ENCODE data around the gene NUP107.

Gene NUP107

DNA sequence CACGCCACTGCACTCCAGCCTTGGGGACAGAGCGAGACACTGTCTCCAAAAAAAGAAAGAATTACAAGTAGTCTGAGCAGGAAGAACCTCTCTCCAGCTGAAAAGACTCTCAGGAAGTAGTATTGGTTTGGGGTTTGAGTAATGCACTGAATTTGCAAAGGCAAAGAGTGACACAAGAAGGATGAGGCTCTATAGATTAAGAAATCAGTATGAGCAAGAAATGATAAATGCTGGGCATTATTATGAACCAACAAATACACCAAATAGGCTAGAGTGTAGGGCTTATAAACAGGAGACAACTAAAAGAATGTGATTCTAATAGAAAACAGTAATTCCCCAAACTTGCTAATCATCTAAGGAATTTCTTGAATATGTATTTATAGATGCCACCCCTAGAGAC is 56.6 kb downstream of the NUP107 start:
- no peak for DNase-seq (ENCODE audit: low spot score)

DNA sequence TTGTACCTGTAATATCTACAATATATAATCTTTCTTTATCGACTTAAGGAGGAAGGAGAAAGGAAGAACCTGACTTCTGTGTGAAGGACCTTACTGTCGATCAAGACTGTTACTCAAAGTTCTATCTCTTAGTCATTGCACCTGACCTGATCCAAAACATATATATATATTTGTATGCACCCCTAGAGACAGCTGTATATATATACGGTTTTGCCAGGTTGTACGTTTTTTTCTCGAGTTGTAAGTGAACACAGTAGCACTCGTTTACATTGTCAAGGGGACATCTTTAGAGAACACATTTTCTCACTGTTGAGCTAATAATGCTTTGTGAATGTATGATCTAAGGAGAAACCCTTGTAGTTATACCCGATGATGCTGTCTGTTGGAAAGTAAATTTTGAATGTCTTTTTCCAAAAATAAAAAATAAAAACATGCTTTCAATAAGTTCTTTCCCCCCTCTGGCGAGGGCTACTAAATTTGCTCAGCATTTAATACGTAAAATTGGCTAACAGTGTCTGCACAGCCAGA is 58.7 kb downstream of the NUP107 start:
- DNase-seq (ENCODE audit: low spot score): no peak

DNA sequence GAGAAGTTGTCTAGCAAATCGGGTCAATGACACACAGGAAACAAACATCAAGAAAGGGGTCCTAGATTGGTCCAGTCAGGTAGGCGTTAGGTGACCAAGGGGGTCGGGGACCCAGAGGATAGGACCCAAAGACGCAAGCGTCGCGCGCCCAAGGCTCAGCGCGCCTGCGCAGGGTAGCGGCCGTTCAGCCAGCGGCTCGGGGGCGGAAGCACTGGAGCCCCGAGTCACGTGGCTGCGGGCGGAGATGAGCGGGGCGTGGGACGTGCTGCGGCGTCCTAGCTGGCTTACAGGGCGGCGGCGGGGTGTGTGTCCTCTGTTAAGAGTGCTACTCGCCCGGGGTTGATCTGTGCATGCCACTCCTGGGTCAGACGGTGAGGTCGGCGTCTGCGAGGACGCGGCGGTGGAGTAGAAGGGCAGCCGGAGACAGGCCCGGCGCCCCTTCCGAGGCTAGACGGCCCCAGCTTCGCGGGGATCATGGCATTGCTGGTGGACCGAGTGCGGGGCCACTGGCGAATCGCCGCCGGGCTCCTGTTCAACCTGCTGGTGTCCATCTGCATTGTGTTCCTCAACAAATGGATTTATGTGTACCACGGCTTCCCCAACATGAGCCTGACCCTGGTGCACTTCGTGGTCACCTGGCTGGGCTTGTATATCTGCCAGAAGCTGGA is 59.3 kb downstream of the NUP107 start, which contains the start of gene SLC35E3:
Gene SLC35E3 (plus strand): TSS at position 273 of the 668 bp plus-strand sequence. CDS start 202 bp downstream, at position 475.
- peak; percentile 91 for DNase-seq (ENCODE audit: low spot score)

DNA sequence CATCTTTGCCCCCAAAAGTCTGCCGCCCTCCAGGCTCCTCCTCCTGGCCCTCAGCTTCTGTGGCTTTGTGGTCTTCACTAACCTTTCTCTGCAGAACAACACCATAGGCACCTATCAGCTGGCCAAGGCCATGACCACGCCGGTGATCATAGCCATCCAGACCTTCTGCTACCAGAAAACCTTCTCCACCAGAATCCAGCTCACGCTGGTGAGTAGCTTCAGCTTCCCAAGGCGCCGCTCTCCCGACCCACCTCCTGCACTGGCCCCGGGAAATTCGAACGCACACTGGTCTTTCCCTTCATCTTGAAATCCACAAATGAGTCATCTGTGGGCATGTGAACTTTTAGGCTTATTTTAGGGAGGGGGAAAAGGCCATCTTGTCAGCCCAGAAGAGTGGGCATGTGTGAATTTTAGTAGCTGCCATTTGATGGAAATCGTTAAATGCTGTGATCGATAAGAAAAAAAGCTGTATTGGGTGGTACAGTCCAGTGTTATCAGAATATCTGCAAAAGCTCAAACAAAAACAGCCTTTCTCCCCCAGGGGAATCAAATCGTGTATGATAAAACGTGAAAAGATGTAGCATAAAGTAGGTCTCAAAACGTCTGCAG is 59.9 kb downstream of the NUP107 start:
- DNase-seq (ENCODE audit: low spot score): peak; percentile 77

DNA sequence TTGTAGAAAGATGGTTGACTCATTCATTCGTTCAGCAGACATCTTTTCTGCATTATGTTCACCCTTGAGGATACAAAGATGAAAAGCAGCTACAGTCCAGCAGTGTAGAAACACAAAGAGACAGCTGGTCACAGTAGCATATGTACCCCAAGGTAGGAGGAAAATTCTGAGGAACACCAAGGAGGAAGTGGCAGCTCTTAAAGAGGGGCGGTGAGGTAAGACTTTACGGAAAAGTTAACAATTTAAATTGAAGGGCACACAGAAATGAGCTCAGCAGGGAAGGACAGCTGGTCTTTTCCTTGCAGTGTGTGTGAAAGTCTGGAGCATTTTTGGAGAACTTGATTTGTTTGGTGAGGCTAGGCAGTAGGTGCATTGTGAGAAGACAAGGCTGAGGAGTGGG is 62.7 kb downstream of the NUP107 start:
- DNase-seq (ENCODE audit: low spot score): no peak

DNA sequence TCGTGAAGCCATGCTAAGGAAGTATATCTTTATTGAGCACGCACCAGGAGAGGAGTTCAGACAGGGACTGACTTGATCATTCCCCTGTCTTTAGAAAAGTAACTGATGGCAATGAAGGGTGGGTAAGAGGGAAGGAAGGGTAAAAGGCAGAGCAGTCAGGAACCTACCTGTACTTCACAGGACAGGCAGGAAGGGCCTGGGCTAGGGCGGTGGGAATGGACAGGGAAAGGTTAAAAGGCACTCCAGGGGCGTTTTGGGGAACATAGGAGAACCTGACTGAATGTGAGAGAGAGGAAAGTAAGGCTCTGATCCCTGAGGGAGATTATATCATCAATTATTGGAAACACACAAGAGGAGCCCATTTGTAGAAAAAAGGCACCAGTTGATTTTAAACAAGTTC is 63.1 kb downstream of the NUP107 start:
- DNase-seq (ENCODE audit: low spot score): no peak

DNA sequence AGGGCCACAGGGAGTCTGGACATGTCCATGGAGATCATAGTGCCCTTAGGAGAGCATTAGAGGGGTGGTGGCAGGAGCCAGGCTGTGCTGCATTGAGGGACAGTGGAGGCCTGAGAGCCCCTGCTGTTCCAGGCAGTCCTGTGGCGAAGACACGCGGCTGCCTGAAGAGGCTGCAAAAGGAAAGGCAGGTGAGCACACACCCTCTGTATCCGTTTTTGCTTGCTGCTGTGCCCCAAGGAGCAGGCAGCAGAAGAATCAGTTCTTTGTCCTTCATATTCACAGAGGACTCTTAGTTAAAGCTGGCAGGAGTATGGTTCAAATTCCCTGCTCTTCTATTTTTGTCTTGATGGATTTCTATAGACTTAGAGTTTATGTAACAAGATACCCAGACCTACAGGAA is 63.7 kb downstream of the NUP107 start:
- no peak for DNase-seq (ENCODE audit: low spot score)

DNA sequence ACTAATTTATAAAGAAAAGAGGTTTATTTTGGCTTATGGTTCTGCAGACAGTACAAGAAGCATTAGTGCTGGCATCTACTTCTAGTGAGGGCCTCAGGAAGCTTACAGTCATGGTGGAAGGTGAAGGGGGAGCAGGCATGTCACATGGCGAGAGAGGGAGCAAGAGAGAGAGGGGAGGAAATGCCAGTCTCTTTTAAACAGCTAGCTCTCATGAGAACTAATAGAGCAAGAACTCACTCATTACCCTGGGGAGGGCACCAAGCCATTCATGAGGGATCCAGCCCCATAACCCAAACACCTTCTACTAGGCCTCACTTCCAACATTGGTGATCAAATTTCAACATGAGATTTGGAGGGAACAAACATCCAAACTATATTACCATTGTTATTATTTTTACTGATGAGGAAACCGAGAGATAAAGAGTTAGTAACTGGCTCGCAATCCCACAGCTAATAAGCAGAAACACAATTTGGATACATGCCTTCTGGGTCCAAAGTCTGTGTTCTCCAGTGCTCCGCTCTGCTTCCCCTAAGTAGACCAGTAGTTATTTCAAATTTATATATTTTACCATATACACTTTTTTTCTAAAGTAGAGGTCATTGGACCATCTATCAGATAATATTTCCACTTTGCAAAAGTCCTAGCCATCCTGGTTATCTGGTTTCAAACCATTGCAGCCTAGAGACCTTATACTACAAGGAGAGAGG is 68.9 kb downstream of the NUP107 start:
- DNase-seq (ENCODE audit: low spot score): no peak

DNA sequence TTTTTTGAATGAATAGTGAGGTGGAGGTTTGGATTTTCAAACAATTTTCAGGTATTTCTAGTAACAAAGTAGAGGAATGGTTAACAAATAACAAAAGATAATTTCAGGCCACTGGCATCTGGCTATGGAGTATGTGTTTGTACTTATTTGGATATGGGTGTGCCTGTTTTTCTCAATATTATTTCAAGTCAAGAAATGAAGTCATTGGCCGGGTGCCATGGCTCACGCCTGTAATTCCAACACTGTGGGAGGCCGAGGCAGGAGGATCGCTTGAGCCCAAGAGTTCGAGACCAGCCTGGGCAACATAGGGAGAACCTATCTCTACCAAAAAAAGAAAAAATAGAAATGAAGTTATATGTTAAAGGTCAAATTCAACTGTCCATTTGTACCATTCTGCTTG is 73.1 kb downstream of the NUP107 start:
- no peak for DNase-seq (ENCODE audit: low spot score)

DNA sequence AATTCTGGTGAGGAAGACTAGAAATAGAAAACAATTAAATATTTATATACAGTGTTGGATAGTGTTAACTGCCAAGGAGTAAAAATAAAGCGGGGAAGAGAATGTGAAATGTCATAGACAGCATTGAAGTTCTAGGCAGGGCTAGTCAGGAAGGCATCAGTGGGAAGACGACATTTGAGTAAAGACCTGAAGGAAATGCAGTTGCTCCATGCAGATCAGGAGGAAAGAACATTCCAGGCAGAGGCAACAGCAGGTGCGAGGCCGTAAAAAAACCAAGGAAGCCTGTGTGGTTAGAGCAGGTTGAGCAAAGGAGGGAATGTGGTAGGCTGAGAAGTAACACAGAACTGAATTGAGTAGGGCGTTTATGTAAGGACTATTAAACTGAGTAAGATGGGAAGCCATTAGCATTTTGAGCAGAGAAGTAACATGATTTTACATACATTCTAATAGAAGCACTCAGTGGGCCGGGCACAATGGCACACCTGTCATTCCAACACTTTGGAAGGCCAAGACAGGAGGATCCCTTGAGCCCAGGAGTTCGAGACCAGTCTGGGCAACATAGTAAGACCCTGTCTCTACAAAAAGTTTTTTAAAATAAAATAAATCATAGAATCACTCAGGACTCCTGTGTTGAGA is 74.1 kb downstream of the NUP107 start:
- no peak for DNase-seq (ENCODE audit: low spot score)

DNA sequence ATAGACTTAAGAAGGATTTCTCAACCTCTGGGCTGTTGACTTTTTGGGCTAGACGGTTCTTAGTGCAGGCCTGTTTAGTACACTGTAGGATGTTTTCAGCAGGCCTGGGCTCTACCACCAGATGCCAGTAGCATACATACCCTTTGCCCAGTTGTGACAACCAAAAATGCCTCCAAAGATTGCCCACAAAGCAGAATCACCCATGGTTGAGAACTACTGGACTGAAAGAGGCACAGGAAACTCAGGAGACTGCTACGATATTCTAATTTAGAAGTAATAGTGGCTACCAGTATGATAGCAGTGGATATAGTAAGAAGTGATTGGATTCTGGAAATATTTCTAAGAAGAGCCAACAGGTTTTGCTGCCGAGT is 74.6 kb downstream of the NUP107 start:
- no peak for DNase-seq (ENCODE audit: low spot score)

DNA sequence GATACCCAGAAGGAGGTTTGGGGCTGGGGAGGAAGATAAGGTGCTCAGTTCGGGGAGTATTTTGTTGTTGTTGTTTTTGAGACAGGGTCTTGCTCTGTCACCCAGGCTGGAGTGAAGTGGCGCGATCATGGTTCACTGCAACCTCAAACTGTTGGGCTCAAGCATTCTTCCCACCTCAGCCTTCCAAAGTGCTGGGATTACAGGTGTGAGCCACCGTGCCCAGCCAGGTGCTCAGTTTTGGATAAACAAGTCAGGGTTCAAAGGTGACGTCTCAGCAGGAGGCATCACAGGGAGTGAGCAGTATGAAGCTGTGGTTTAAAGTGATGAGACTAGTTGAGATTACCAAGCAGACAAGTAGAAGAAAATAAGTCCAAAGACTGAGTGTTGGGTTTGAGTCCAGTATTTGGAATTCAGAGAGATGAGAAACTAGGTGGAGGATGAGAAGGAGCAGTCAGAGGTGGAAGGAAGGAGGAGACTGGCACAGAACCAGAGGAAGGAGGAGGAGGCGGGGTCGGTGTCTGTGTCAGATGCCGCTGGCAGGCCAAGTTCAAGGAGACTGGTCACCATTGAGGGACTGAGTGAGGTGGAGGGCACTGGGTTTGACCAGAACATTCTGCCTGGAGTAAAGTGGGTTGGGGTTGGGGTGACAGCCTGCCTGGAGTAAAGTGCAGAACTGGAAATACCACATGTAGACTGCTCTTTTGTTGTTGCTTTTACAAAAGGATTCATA is 75.3 kb downstream of the NUP107 start:
- DNase-seq (ENCODE audit: low spot score): no peak

DNA sequence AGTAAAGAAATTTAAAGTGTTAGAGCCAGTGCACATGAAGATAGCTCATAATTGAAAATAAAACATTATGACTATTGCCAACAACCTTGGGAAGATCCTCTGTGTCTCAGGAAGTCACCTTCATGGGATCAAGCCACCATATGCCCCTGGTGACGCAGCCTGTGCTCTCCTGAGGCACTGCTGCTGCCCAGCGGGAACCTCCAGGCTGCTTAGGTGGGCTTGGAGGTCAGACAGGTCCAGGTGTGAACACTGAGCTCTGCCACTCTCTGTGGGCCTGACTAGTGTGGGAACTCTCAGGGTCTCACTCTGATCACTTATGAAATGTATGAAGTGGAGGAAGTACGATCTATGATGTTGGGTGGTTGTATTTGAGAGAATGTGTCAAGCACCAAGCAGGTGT is 75.9 kb downstream of the NUP107 start:
- no peak for DNase-seq (ENCODE audit: low spot score)

DNA sequence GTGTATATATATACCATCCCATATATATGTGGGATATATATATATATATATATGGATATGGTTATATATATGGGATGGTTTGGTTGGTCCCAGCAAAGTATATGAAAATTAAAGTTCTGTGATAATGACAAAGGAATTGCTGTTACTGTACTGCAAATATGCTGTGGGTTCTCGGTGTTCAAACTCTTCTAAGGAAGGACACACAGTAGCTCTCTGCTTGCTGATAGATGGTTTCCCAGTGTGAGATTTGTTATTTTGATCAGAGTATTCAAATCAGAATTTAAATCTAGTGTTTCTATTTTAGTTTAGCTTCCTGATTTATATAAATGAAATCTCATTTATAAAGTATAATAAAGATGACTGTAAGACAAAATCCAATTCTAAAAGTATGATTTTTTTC is 78.9 kb downstream of the NUP107 start:
- DNase-seq (ENCODE audit: low spot score): no peak

DNA sequence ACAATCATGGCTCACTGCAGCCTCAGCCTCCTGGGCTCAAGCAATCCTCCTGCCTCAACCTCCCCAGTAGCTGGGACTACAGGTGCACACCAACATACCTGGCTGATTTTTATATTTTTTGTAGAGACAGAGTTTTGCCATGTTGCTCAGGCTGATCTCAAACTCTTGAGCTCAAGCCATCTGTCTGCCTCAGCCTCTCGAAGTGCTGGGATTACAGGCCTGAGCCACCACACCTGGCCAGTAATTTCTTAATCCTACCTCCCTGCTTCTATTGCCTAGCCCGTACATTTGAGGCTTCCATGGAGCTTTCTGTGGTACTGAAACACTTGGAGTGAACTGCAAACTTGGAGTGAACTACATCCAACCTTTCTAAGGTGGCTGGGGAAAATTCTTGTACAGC is 79.9 kb downstream of the NUP107 start:
- DNase-seq (ENCODE audit: low spot score): no peak

DNA sequence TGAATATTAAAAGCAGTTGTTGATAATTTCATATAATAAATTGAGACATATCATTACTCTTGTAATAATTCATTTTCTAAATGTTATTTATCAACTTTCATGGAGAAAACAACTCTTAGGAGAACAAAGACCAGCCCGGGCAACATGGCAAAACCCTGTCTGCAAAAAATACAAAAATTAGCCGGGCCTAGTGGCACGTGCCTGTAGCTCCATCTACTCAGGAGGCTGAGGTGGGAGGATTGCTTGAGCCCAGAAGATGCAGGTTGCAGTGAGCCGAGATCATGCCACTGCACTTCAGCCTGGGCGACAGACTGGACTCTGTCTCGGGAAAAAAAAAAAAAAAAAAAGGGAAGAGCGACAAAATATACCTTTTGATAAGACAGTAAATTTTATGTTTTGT is 80.4 kb downstream of the NUP107 start:
- DNase-seq (ENCODE audit: low spot score): no peak

DNA sequence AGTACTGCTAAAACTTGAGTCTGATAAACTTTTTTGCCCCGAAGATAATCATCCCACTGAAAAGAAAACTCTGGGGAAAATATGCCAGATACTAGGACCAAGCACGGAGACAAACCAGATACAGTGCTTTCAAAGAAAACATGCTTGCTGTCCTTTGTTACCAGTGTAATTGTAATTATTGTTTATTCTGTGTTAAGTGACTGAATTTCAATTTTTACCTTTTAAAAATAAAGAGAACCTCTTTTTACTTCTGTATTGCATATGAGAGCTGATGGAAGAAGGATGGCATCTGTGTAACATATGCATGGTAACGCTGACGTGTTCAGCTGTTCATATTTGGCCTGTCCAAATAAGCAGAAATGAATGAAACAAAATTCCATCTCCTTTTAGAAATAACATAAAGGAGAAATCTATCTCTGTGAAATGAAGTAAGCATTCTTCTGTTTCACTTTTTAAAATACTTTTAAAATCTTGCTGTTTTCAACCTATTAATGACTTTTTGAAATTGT is 81.7 kb downstream of the NUP107 start:
- no peak for DNase-seq (ENCODE audit: low spot score)

DNA sequence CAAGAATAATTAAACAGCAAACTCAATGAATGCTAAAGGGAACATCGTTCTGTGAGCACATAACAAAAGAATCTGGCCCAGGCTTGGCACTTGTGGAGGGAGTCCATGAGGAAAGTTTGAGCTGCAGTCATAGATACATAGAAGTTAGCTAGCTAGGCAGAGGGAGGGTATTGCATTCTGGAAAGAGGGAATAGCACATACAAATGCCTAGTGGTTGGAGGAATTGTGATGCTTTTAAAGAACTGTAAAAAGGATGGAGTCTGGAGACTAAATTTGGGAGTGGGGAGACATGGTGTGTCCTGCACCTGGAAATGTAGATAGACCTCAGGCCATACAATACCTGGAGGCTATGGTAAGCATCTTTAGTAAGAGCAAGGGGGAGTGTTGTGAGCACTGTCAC is 83.2 kb downstream of the NUP107 start:
- no peak for DNase-seq (ENCODE audit: low spot score)

DNA sequence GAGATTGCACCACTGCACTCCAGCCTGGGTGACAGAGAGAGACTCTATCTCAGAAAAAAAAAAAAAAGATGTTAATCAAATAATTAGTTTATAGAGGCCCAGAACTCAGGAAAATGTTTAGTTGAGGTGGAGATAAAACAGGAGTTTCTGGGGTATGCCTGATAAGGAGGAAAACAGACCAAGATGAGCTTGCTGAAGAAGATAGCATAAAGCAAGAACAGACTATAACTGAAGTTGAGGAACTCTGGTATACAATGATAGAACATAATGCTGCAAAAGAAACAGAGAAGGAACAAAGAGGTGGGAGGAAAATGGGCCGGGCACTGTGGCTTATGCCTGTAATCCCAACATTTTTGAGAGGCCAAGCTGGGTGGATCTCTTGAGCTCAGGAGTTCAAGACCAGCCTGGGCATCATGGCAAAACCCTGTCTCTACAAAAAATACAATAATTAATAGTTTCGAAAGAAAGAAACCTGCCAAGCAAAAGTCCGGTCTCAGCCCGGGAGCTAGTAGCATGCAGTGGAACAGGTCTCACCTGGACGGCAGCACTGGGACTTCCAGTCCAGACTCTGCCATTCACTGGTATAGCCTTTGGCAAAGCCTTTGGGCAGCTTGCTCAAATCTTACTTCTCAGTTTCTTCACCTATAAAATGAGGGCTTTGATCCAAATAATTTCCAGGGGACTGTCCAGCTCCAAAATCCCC is 84.6 kb downstream of the NUP107 start:
- DNase-seq (ENCODE audit: low spot score): no peak

DNA sequence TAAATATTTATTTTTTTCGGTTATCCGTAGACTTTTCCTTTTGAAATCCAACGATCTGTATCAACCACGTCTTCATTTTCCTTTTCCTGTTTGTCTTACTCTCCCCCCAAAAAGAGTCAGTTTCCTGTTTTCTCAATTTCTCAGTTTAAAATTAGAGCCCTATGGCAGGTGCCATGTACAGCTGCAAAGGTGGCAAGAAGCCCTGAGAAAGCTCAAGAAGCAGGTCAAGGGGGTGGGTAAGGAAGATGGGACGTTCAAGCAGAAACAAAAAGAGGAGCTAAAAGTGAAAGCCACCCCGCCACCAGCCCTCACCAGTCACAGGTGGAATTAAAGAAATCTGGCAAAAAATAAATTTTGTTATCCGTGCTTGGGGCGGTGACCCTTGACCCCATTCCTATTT is 85.9 kb downstream of the NUP107 start:
- DNase-seq (ENCODE audit: low spot score): no peak

DNA sequence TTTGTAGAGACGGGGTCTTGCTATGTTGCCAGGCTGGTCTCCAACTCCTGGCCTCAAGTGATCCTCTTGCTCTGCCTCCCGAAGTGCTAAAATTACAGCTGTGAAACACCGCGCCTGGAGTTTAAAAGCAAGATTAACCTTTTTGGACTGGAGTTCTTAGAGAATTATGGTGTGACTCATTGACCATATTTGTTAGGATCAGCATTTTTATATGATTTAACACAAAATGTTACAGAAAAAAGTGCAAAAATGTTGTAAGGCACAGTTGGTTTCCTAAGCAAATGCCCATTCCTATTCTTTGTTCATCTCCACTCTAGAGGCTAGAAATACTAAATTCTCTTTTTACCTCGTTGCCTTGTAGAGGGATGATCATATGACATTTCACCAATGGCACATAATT is 86.8 kb downstream of the NUP107 start:
- DNase-seq (ENCODE audit: low spot score): no peak

Measured in kidney tubule cell (primary cell).